Left ventricle myocardium inferior (tissue), 1 donor: ENCODE results near the gene KCP. TPM values are rescaled to one million over a fixed set of nuclear protein-coding genes. Genes with fewer than 3 reads are reported as not detected.

Experiments
- DNase-seq: peaks from one replicate; pipeline ENCODE4 v3.0.0-alpha.2; 2020
- H3K27ac ChIP-seq: fragments of 200-600 bp; replicated peaks from 2 replicates; pipeline ENCODE4 v1.8.0; 2021
- H3K27me3 ChIP-seq: fragments of 200-600 bp; 2 replicates; pipeline ENCODE4 v1.8.0; 2021; ENCODE audit warnings: low read depth
- H3K36me3 ChIP-seq: fragments of 200-600 bp; 2 replicates; pipeline ENCODE4 v1.8.0; 2021
- H3K4me1 ChIP-seq: fragments of 200-600 bp; 2 replicates; pipeline ENCODE4 v1.8.0; 2021
- H3K4me3 ChIP-seq: fragments of 200-600 bp; 2 replicates; pipeline ENCODE4 v1.8.0; 2021; ENCODE audit warnings: mild to moderate bottlenecking, moderate library complexity
- H3K9me3 ChIP-seq: fragments of 200-600 bp; replicated peaks from 2 replicates; pipeline ENCODE4 v1.8.0; 2021
- intact Hi-C: fragments of 100-400 bp; cut with micrococcal nuclease; formaldehyde crosslinking; loops from one replicate; pipeline ENCODE4 v1.11.0; 2022
- total RNA-seq: library from RNA; stranded (reverse); fragmentation: NEBNext Ultra II Directional; extraction: Animal tissue kit (Norgen Biotek cat#: 25700); gene quantifications from one replicate; pipeline ENCODE4 v1.2.1, GENCODE V29; 2021
- TF ChIP-seq, protein P1 (sequence below): fragments of 200-600 bp; IDR thresholded peaks from 2 replicates; pipeline ENCODE4 v1.8.0; 2021; ENCODE audit warnings: antibody characterized with exemption, mild to moderate bottlenecking, borderline replicate concordance
- donor health status: DM: no; HTN: yes; CAD: no; lungs with severe emphysema.

Gene KCP
- total RNA-seq, 1 donor from 2014 or later, result 0.19 TPM

DNA sequence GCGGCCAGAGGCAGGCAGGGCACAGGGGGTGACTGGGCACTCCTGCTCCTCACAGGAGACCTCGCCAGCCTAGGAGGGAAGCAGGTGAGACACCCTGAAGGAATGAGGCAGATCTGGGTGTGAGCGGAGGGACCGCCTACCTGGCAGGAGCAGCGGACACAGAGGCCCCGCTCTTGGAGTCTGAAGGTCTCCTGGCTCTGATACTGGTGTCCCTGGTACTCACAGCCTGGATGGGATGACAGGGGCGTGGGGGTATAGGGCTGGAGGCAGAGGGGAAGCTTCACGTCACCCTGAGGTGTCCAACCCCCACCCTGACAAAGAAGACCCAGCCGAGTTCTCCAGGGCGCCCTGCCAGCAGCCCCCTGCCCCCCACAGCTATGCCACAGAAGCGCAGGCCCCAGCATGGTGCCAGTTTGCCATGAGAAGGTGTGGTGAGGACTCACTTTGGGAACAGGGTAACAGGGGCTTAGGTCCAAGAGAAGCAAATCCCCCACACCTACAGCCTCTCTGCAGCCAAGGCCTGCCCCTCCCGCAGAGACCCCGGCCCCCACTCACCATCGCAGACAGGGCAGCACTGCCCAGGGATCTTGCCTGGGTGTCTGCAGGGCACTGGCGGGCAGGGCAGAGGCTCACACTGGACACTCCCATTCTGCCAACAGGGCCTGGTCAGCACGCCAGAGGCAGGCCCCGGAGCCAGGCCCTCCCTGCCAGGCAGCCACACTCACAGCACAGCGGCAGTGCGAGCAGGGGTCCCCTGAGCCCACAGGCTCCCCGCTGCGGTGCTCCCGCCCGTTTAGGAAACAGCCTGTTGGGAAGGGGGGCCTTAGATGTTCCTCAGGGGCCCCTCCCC lies 17.0 kb downstream of the KCP start:
- Histone ChIP-seq H3K27me3 (peaks cover 35% of the 10 kb centered on the region), H3K4me3 (no peak overlapping the region), H3K27ac (no peak overlapping the region), H3K36me3 (no peaks in the 10 kb centered on the region), H3K9me3 (no peaks in the 10 kb centered on the region), H3K4me1 (peaks cover 8% of the 10 kb centered on the region)
- DNase-seq, result peak; percentile 7
- TF ChIP-seq, protein P1, sequence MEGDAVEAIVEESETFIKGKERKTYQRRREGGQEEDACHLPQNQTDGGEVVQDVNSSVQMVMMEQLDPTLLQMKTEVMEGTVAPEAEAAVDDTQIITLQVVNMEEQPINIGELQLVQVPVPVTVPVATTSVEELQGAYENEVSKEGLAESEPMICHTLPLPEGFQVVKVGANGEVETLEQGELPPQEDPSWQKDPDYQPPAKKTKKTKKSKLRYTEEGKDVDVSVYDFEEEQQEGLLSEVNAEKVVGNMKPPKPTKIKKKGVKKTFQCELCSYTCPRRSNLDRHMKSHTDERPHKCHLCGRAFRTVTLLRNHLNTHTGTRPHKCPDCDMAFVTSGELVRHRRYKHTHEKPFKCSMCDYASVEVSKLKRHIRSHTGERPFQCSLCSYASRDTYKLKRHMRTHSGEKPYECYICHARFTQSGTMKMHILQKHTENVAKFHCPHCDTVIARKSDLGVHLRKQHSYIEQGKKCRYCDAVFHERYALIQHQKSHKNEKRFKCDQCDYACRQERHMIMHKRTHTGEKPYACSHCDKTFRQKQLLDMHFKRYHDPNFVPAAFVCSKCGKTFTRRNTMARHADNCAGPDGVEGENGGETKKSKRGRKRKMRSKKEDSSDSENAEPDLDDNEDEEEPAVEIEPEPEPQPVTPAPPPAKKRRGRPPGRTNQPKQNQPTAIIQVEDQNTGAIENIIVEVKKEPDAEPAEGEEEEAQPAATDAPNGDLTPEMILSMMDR, result no peak
- intact Hi-C loops, result no loop called here

GRCh38 chr7:128892521-128893250 lies 17.8 kb downstream of the KCP start:
- Histone ChIP-seq H3K27ac (no peak overlapping the region), H3K4me3 (no peak overlapping the region), H3K9me3 (no peaks in the 10 kb centered on the region), H3K36me3 (no peaks in the 10 kb centered on the region), H3K4me1 (peaks cover 8% of the 10 kb centered on the region), H3K27me3 (peaks cover 35% of the 10 kb centered on the region)
- TF ChIP-seq, protein P1, result no peak
- peak; percentile 9 for DNase-seq
- intact Hi-C loops, result no loop called here

DNA sequence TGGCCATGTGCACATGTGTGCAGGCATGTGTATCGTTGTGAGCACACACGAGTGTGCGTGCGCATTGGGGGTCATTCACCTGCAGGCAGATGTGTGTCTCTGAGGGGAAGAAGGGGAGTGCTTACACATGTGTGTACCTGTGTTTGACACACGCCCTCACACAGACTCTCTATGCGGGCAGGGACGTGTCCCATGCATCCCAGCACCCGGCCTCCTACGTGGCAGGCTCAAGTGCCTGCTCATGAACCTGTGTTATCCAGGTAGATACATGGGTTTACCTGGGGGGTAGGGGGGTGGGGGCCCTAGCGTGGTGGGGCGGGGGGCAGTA lies 18.6 kb downstream of the KCP start:
- Histone ChIP-seq H3K4me3 (no peak overlapping the region), H3K4me1 (peaks cover 8% of the 10 kb centered on the region), H3K36me3 (no peaks in the 10 kb centered on the region), H3K27me3 (peaks cover 35% of the 10 kb centered on the region), H3K9me3 (no peaks in the 10 kb centered on the region), H3K27ac (no peak overlapping the region)
- no peak for DNase-seq
- intact Hi-C loops, result no loop called here
- TF ChIP-seq, protein P1, result no peak

DNA sequence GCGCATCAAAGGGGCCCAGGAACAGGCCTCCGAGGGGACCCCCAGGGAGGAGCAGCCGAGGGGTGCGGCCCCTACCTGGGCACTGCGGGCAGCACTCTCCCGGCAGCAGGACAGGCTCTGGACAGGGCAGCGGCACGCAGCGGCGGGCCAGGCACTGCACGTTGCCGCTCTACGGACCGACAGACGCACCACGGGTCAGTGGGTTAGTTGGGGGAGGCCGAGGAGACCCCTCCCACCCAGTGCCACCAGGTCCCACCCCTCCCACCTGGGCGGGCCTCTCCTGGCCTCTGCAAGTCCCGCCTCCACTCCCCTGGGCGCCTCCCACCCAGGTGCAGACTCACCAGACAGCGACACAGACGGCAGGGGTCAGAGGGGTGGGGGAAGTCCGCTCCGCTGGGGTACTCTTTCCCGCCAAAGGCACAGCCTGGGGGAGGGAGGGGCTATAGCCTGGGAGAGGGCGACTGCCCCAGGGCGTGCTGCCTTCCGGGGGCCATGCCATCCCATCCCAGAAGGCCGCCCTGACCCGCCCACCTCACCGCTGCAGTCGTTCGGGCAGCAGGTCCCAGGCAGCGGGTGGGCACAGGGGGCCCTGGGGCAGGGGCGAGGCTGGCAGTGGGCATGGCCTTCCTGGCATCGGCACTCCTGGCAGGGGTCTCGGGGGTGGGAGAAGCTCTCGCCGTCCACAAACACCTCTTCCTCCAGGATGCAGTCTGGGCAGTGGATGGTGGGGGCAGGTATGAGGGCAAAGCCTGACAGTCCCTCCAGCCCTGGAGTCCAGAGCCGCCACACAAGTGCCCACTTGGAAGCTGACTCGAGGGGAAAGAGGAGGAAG lies 19.2 kb downstream of the KCP start:
- no peak for DNase-seq
- TF ChIP-seq, protein P1, result no peak
- Histone ChIP-seq H3K4me1 (peaks cover 8% of the 10 kb centered on the region), H3K9me3 (no peaks in the 10 kb centered on the region), H3K27me3 (peaks cover 41% of the 10 kb centered on the region), H3K4me3 (peak overlapping the region; percentile 54), H3K27ac (no peak overlapping the region), H3K36me3 (no peaks in the 10 kb centered on the region)
- intact Hi-C loops, result no loop called here
